Measurements from ENCODE around the gene CBFA2T3.
"Not testable (repeated sequence)": the region's sequence is repeated elsewhere in the genome, so short reads cannot be mapped to it uniquely, and the experiment has no call there.

The CBFA2T3 gene

DNA sequence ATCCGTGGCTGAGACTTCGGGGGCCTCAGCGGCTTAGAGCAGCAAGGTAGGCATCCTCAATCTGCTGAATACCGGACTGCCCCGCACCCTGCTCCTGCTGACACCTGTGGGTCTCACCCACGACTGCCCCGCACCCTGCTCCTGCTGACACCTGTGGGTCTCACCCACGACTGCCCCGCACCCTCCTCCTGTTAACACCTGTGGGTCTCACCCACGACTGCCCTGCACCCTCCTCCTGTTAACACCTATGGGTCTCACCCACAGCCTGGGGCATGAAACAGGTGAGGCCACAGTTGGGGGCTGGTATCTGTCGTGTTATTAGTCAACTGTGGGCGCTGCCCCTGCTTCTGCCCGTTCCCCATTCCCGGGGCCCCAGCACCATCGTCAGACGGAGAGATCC is 74.3 kb downstream of the CBFA2T3 start:
- DNase-seq, result no peak

- DNase-seq, result no peak
Measured at GRCh38 chr16:88901718-88902337, 75.2 kb downstream of the CBFA2T3 start.

GRCh38 chr16:88900662-88901052 is 76.3 kb downstream of the CBFA2T3 start:
- no peak for DNase-seq

GRCh38 chr16:88899901-88900661 is 76.9 kb downstream of the CBFA2T3 start:
- no peak for DNase-seq

GRCh38 chr16:88897696-88898425 is 79.1 kb downstream of the CBFA2T3 start:
- no peak for DNase-seq

DNA sequence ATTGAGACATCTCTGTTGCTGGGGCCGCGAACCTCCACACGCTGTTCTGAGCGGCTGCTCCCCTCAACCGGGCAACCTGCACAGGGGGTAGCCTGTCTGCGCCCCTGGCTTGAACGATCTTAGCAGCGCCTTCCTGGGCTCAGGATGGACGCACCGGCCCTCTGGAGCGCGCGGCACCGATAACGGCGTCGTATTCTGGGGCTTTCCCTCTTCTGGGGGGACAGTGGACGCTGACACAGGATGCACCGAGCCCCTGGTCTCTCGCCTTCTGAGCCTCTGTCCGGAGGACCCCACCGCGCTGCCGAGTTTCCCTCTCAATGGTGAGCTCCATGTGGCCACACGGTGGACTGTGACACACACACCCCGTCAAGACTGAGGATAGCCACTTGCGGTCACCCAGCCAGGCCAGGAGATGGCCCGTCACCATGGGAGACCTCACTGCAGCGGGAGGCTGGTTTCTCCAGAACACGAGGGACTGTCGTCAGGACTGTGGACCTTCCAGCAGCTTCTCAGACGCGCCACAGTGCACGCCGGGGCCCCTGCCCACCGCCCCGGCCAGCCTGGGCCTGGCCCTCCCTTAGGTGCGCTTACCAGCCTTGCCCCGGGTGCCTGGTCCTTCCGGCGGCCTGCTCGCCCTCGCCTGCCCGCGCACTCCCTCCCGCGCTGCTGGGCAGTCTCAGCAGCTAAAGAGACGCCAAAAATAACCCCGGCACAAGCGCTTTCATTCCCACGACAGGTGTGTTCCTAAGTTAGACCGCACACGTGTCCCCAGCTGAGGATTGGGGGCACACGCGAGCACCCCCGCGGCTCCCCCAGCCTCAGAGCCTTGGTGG is 80.6 kb downstream of the CBFA2T3 start:
- no peak for DNase-seq

DNA sequence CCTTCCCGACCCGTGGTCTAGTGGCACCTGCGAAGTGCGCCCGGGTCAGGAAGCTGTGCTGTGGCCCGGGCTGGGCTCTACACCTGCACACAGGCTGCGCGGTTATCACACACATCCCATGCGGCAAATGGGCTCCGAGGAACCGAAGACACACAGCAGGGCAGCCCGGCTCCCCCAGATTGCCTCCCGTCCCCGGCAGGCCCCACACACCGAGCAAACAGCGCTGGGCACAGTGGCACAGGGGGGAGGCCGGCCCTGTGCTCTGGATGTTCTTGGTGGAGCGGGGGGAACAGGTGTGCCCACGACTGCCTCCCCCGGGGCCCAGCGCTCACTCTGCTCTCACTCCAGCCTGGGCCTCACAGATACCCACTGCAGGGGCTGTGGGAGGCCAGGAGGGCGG is 81.7 kb downstream of the CBFA2T3 start:
- DNase-seq, result no peak

- no peak for DNase-seq
Measured at GRCh38 chr16:88894681-88895300, 82.2 kb downstream of the CBFA2T3 start.

- not testable (repeated sequence) for DNase-seq
Measured at GRCh38 chr16:88894266-88894665, 82.7 kb downstream of the CBFA2T3 start.

DNA sequence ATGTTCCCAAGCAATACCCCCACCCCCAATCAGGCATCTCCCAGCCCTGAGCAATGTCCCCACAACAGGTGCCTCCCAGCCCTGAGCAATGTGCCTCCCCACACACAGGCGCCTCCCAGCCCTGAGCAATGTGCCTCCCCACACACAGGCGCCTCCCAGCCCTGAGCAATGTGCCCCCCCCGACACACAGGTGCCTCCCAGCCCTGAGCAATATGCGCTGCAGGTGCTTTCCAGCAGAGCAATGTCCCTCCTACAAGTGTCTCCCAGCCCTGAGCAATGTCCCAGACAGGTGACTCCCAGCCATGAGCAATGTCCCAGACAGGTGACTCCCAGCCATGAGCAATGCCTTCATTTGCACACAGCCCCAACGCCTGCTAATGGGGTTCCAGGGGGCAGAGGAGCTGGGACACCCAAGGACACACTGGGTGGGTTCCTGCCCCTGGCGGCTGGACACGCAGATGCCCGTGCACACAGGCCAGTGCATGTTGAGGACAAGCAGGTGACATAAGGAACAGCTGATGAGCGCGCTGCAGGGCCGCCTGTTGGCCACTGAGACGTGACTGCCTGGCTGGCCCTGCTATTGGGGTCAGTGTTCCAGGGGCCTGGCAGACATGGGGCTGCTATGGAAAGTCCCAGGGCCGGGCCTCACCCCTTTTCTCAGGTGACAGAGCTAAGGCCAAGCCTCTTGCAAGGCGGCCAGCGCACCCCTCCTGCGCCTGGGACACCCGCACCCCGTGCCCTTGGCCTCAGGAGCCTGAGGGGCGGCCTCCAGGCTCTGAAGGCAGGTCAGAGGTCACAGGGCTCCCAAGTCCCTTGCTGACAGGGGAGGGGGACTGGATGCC is 83.7 kb downstream of the CBFA2T3 start:
- no peak for DNase-seq

- no peak for DNase-seq
Measured at GRCh38 chr16:88892065-88892464, 84.9 kb downstream of the CBFA2T3 start.

DNA sequence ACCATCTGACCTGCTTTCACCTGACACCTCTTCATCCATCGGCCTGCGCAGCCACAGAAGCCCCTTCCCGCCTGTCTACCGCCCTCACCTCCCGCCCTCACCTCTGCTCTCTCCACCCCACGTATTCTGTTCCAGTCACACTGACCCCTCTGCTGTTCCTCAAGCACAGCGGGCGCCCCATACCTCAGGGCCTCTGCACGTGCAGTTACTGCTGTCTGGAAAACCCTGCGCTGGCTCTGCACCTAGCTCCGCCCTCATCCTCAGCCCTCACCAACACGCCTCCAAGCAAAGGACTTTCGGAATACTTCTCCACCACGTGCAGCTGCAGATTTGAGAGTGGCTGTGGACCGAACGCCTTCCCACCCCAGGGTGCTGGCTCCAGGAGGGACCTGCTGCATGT is 85.9 kb downstream of the CBFA2T3 start:
- DNase-seq, result no peak

GRCh38 chr16:88889702-88890352 is 87.2 kb downstream of the CBFA2T3 start:
- DNase-seq, result not testable (repeated sequence)

GRCh38 chr16:88888461-88889387 is 88.3 kb downstream of the CBFA2T3 start:
- DNase-seq, result no peak

DNA sequence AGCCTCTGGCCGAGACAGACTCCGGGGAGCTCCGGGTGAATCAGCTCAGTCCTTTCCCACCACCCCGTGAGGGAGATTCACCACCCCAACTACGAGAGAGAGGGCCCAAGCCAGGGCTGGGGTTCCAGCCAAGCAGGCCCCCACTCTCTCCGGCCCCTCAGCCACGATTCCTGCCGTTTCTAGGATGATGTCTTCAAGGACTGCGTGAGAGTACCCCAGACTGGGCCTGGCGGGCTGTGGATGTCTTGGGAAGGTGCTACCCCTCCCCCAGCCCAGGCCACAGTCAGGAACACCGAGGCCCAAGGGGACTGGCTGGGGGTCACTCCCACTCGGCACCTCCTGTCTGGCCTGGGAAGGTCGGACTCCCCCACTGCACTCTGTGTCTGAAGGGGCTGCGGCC is 89.0 kb downstream of the CBFA2T3 start:
- no peak for DNase-seq

DNA sequence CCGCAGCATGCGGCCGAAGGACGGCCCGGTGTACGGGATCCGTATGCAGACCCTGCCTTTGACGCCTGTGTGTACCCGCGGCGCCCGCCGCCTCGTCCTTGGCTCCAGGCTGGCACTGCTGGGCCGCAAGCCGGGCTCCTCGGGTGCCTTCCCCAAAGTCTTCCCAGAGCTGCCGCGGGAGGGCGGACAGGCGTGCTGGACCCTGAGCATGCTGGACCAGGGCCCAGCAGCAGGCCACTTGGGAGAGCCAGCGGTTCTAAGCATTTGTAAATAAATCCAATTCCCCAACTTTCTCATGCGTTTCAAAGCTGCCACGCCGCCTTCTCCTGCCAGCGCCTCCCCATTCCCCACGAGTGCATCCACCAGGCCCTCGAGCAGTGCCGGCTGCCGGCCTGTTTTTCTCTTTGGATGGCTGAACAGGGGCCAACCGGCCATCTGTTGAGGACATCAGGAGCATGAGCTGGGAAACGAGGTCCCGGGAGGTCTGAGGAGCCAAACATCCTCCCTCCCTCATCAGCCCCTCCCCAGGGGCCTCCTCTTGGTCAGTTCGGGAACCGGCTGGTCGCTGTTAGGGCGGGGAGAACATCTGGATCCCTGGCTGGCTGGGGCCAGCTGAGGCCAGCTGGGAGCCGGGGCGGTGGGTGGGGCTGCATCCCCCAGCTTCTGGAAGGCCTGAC is 90.0 kb downstream of the CBFA2T3 start:
- DNase-seq, result no peak

- no peak for DNase-seq
Measured at GRCh38 chr16:88886420-88886844, 90.6 kb downstream of the CBFA2T3 start.

DNA sequence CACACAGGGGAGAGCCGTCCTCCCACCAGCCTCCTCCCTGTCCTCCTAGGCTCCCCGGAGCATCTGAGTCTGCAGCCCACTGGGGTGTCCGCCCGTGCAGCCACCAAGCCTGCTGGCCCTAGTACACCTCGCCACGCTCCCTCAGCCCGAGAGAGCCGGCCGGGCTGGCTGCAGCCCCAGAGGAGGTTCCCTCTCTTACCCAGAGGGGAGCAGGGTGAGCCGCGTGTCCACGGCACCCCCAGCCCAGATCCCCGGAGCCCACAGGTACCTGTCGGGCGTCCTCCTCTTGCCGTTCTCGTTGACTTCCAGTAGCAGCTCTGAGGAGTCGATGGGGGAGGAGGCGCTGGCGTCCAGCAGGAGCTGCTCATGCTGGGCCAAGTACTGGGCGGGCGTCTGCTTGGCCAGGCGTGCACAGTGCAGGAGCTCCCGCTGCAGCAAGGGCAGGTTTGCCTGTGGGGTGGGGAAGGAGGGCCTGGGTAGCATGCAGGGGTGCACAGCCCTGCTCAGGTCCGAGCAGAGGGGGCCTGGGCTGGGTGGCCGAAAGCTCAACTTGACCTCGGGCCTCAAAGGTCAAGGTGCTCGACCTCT is 91.2 kb downstream of the CBFA2T3 start:
- DNase-seq, result no peak
